ENCODE measurements around the gene PCLO. TPM values are rescaled to one million over a fixed set of nuclear protein-coding genes. Genes with fewer than 3 reads are reported as not detected.
A peak's percentile ranks its signal among the peaks of the same experiment; 100 is the strongest.
"Not testable (repeated sequence)": the region's sequence is repeated elsewhere in the genome, so short reads cannot be mapped to it uniquely, and the experiment has no call there.

PCLO gene
- total and polyA plus RNA-seq, 7 experiments from 2014 or later, result under 0.01 to 0.10 TPM; not detected in 5

DNA sequence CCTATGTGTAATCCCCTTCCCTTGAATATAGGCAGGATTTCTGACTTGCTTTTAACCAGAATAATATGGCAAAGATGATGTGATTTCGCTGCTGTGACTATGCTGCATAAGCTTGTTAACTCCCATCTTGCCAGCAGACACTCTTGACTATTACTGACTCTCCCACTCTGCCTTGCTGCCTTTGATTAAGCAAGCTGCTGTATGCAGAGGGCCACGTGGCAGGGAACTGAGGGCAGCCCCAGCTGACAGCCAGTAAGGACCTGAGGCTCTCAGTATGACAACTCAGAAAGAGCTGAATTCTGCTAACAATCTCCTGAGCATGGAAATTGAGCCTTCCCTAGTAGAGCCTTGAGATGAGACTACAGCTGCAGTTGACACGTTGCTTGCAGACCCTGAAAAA is 439.7 kb downstream of the PCLO start:
- Histone ChIP-seq H3K4me3 (ENCODE audit: low read length) (no peak overlapping the region), H3K9me3 (ENCODE audit: control insufficient read depth in 2 of 3, low read length in 3 of 3) (no peaks in the 10 kb centered on the region), H3K27ac (ENCODE audit: low read depth, low read length) (no peak overlapping the region), H3K4me1 (ENCODE audit: control insufficient read depth in 2 of 2, insufficient read depth in 2 of 2, low read length in 2 of 2) (no peaks in the 10 kb centered on the region), H3K36me3 (ENCODE audit: control insufficient read depth in 2 of 3, insufficient read depth in 3 of 3, low read length in 3 of 3) (no peaks in the 10 kb centered on the region), H3K27me3 (ENCODE audit: control insufficient read depth in 2 of 2, insufficient read depth in 2 of 2, low read length in 2 of 2) (no peaks in the 10 kb centered on the region)
- H3K4me3 Mint-ChIP-seq, result no peak overlapping the region
- no peak for DNase-seq
- POLR2A ChIA-PET, result no interaction called here
- H3K9me3 Mint-ChIP-seq, result no peaks in the 10 kb centered on the region
- intact Hi-C loops (cut with micrococcal nuclease), result loop anchor here in 1 of 2 donors (5.0 to 10.0 kb wide), 2 partner anchors 46 to 208 kb away; no protein-coding TSS in a partner anchor
- H3K4me1 Mint-ChIP-seq, result no peaks in the 10 kb centered on the region
- CTCF ChIA-PET, result no interaction called here
- H3K36me3 Mint-ChIP-seq, result no peaks in the 10 kb centered on the region
- no peaks in the 10 kb centered on the region for H3K27me3 Mint-ChIP-seq
- H3K27ac Mint-ChIP-seq, result peak overlapping the region in 1 of 9 donors; percentile 6
- no peak for ATAC-seq

DNA sequence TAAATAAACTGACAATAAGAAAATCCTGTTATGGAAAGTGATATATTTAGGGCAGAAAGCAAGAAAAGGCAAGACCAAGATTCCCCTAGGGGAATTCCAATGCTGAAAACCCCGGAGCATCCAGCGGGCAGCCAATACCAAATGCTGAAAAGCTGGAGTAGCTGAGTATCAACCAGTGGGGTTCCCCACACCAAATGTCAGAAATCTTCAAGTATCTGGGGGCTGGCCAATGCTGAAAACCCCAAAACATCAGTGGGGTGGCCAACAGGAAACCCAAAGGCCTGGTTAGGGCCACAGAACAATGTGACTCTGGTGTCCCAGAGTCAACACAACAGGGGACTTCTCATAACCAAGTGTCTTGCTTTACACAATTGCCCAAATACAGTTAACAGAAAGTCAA is 447.3 kb downstream of the PCLO start:
- intact Hi-C loops (cut with micrococcal nuclease), result no loop called here
- Mint-ChIP-seq H3K36me3 (no peaks in the 10 kb centered on the region), H3K27me3 (no peaks in the 10 kb centered on the region), H3K27ac (no peak overlapping the region), H3K9me3 (peaks cover 0 to 4% (median 0%) of the 10 kb centered on the region in 11 donors), H3K4me3 (no peak overlapping the region), H3K4me1 (no peaks in the 10 kb centered on the region)
- ChIA-PET POLR2A (no interaction called here), CTCF (no interaction called here)
- Histone ChIP-seq H3K36me3 (ENCODE audit: control insufficient read depth in 2 of 3, insufficient read depth in 3 of 3, low read length in 3 of 3) (no peaks in the 10 kb centered on the region), H3K4me1 (ENCODE audit: control insufficient read depth in 2 of 2, insufficient read depth in 2 of 2, low read length in 2 of 2) (no peaks in the 10 kb centered on the region), H3K9me3 (ENCODE audit: control insufficient read depth in 2 of 3, low read length in 3 of 3) (no peaks in the 10 kb centered on the region), H3K4me3 (ENCODE audit: low read length) (no peak overlapping the region), H3K27me3 (ENCODE audit: control insufficient read depth in 2 of 2, insufficient read depth in 2 of 2, low read length in 2 of 2) (no peaks in the 10 kb centered on the region), H3K27ac (ENCODE audit: low read depth, low read length) (no peak overlapping the region)
- ATAC-seq (no peak), DNase-seq (no peak)

DNA sequence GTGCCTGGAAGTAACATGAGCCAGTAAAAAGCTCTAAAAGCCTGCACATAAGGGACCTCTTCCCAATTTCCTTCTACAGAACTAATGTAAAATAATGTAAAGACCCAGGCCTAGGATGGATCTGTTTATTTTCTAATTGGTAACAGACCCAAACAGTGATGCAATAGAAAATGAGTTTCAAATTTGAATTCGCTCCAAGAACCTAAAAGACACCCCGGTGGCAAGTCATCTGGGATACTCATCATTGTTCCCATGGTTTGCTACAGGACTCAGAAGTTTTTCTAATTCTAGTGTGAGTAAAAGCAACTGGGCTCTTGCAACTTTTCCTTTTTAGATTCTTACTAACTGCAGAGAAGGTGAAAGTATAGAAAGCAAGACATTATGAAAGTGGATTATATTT is 447.8 kb downstream of the PCLO start:
- H3K27ac Mint-ChIP-seq, result no peak overlapping the region
- no peaks in the 10 kb centered on the region for H3K4me1 Mint-ChIP-seq
- no peaks in the 10 kb centered on the region for H3K27me3 Mint-ChIP-seq
- POLR2A ChIA-PET, result no interaction called here
- no peak overlapping the region for H3K4me3 ChIP-seq (ENCODE audit: low read length)
- no peak for DNase-seq
- ATAC-seq, result no peak
- H3K27ac ChIP-seq (ENCODE audit: low read depth, low read length), result no peak overlapping the region
- H3K4me1 ChIP-seq (ENCODE audit: control insufficient read depth in 2 of 2, insufficient read depth in 2 of 2, low read length in 2 of 2), result no peaks in the 10 kb centered on the region
- no peaks in the 10 kb centered on the region for H3K9me3 ChIP-seq (ENCODE audit: control insufficient read depth in 2 of 3, low read length in 3 of 3)
- peaks cover 0 to 4% (median 0%) of the 10 kb centered on the region in 11 donors for H3K9me3 Mint-ChIP-seq
- intact Hi-C loops (cut with micrococcal nuclease), result no loop called here
- H3K36me3 ChIP-seq (ENCODE audit: control insufficient read depth in 2 of 3, insufficient read depth in 3 of 3, low read length in 3 of 3), result no peaks in the 10 kb centered on the region
- no peaks in the 10 kb centered on the region for H3K36me3 Mint-ChIP-seq
- CTCF ChIA-PET, result no interaction called here
- no peak overlapping the region for H3K4me3 Mint-ChIP-seq
- H3K27me3 ChIP-seq (ENCODE audit: control insufficient read depth in 2 of 2, insufficient read depth in 2 of 2, low read length in 2 of 2), result no peaks in the 10 kb centered on the region

DNA sequence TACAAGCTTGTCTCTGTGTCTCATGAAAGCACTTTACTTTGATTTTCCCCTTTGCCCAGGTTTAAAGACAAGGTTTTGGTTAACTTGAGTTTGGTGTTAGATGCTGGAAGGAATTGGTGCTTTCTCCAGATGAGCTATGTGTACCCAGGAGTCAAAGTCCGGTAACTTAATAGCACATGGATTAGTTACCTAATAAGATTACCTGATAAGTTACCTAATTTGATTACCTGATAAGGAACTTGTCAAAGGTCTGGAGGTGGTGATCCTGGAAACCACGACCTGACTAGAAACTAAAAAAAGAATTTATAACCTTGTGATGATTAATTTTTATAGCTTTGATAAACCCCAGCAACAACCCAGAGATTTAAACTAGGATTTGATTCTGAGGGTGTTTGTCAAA is 449.2 kb downstream of the PCLO start:
- Histone ChIP-seq H3K36me3 (ENCODE audit: control insufficient read depth in 2 of 3, insufficient read depth in 3 of 3, low read length in 3 of 3) (no peaks in the 10 kb centered on the region), H3K9me3 (ENCODE audit: control insufficient read depth in 2 of 3, low read length in 3 of 3) (no peaks in the 10 kb centered on the region), H3K4me1 (ENCODE audit: control insufficient read depth in 2 of 2, insufficient read depth in 2 of 2, low read length in 2 of 2) (no peaks in the 10 kb centered on the region), H3K27ac (ENCODE audit: low read depth, low read length) (no peak overlapping the region), H3K27me3 (ENCODE audit: control insufficient read depth in 2 of 2, insufficient read depth in 2 of 2, low read length in 2 of 2) (no peaks in the 10 kb centered on the region), H3K4me3 (ENCODE audit: low read length) (no peak overlapping the region)
- Mint-ChIP-seq H3K9me3 (peaks cover 0 to 4% (median 0%) of the 10 kb centered on the region in 11 donors), H3K4me3 (no peak overlapping the region), H3K4me1 (no peaks in the 10 kb centered on the region), H3K27ac (no peak overlapping the region), H3K27me3 (no peaks in the 10 kb centered on the region), H3K36me3 (no peaks in the 10 kb centered on the region)
- ATAC-seq, result no peak
- POLR2A ChIA-PET, result no interaction called here
- no peak for DNase-seq
- intact Hi-C loops (cut with micrococcal nuclease), result no loop called here
- CTCF ChIA-PET, result no interaction called here

GRCh38 chr7:82706344-82706743 is 456.3 kb downstream of the PCLO start:
- POLR2A ChIA-PET; H3K27ac ChIP-seq (ENCODE audit: low read depth, low read length); ATAC-seq; H3K4me1 Mint-ChIP-seq; H3K4me1 ChIP-seq (ENCODE audit: control insufficient read depth in 2 of 2, insufficient read depth in 2 of 2, low read length in 2 of 2); H3K4me3 ChIP-seq (ENCODE audit: low read length); H3K9me3 ChIP-seq (ENCODE audit: control insufficient read depth in 2 of 3, low read length in 3 of 3); H3K4me3 Mint-ChIP-seq; H3K9me3 Mint-ChIP-seq; H3K27ac Mint-ChIP-seq; H3K27me3 Mint-ChIP-seq; H3K36me3 ChIP-seq (ENCODE audit: control insufficient read depth in 2 of 3, insufficient read depth in 3 of 3, low read length in 3 of 3); CTCF ChIA-PET; H3K36me3 Mint-ChIP-seq; intact Hi-C loops (cut with micrococcal nuclease); H3K27me3 ChIP-seq (ENCODE audit: control insufficient read depth in 2 of 2, insufficient read depth in 2 of 2, low read length in 2 of 2); DNase-seq: not testable (repeated sequence)

- no peaks in the 10 kb centered on the region for H3K4me1 Mint-ChIP-seq
- intact Hi-C loops (cut with micrococcal nuclease), result no loop called here
- ATAC-seq, result no peak
Observed at GRCh38 chr7:82705517-82706260, 457.0 kb downstream of the PCLO start.

GRCh38 chr7:82704121-82704520 is 458.6 kb downstream of the PCLO start:
- no peak overlapping the region for H3K27ac ChIP-seq (ENCODE audit: low read depth, low read length)
- no peaks in the 10 kb centered on the region for H3K9me3 ChIP-seq (ENCODE audit: control insufficient read depth in 2 of 3, low read length in 3 of 3)
- H3K4me1 Mint-ChIP-seq, result no peaks in the 10 kb centered on the region
- H3K36me3 ChIP-seq (ENCODE audit: control insufficient read depth in 2 of 3, insufficient read depth in 3 of 3, low read length in 3 of 3), result no peaks in the 10 kb centered on the region
- H3K27me3 ChIP-seq (ENCODE audit: control insufficient read depth in 2 of 2, insufficient read depth in 2 of 2, low read length in 2 of 2), result no peaks in the 10 kb centered on the region
- POLR2A ChIA-PET, result interaction anchor here (0.6 kb wide), 1 partner anchor 36 kb away, joined by 3 read pairs; no protein-coding TSS in a partner anchor
- DNase-seq, result no peak
- no peak overlapping the region for H3K4me3 ChIP-seq (ENCODE audit: low read length)
- no peaks in the 10 kb centered on the region for H3K36me3 Mint-ChIP-seq
- intact Hi-C loops (cut with micrococcal nuclease), result no loop called here
- CTCF ChIA-PET, result no interaction called here
- no peak for ATAC-seq
- H3K9me3 Mint-ChIP-seq, result peaks cover 0 to 2% (median 0%) of the 10 kb centered on the region in 11 donors
- H3K4me3 Mint-ChIP-seq, result no peak overlapping the region
- no peaks in the 10 kb centered on the region for H3K4me1 ChIP-seq (ENCODE audit: control insufficient read depth in 2 of 2, insufficient read depth in 2 of 2, low read length in 2 of 2)
- no peak overlapping the region for H3K27ac Mint-ChIP-seq
- H3K27me3 Mint-ChIP-seq, result no peaks in the 10 kb centered on the region

More at GRCh38 chr7:82705517-82706260, 457.0 kb downstream of the PCLO start:
- Mint-ChIP-seq H3K27ac (no peak overlapping the region), H3K27me3 (no peaks in the 10 kb centered on the region), H3K36me3 (no peaks in the 10 kb centered on the region), H3K9me3 (no peaks in the 10 kb centered on the region), H3K4me3 (no peak overlapping the region)
- Histone ChIP-seq H3K36me3 (ENCODE audit: control insufficient read depth in 2 of 3, insufficient read depth in 3 of 3, low read length in 3 of 3) (no peaks in the 10 kb centered on the region), H3K27ac (ENCODE audit: low read depth, low read length) (no peak overlapping the region), H3K4me1 (ENCODE audit: control insufficient read depth in 2 of 2, insufficient read depth in 2 of 2, low read length in 2 of 2) (no peaks in the 10 kb centered on the region), H3K9me3 (ENCODE audit: control insufficient read depth in 2 of 3, low read length in 3 of 3) (no peaks in the 10 kb centered on the region), H3K4me3 (ENCODE audit: low read length) (no peak overlapping the region), H3K27me3 (ENCODE audit: control insufficient read depth in 2 of 2, insufficient read depth in 2 of 2, low read length in 2 of 2) (no peaks in the 10 kb centered on the region)
- no peak for DNase-seq
- POLR2A ChIA-PET, result no interaction called here
- CTCF ChIA-PET, result no interaction called here
